Measurements from ENCODE around the gene LRRC72. TPM values are rescaled to one million over a fixed set of nuclear protein-coding genes. Genes with fewer than 3 reads are reported as not detected.

LRRC72 gene
- total RNA-seq, 1 donor from 2014 or later: not detected

DNA sequence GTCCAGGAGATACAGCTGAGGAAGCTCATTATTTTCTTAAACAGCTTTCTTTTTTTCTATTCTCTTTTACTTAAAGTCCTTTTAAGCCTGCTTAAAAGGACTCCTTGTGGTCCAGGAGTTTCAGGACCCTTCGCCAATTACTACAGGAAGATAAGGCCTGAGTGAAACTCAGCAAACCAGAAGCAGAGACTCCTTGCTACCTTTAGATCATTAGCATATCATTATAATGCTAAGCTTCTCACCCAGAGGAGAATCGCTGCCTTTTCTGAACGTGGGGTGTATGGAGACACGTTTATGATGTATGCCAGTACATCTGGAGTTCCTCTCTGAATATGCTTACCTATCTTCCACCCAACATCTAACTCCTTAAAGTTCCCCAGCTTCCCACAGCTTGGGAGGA lies 71.4 kb downstream of the LRRC72 start:
- Histone ChIP-seq H2AFZ (ENCODE audit: low read depth, low read length) (no peak overlapping the region), H3K4me3 (ENCODE audit: insufficient read depth, low read depth, low read length) (no peak overlapping the region), H3K9me3 (ENCODE audit: insufficient read depth, low read depth, low read length) (no peaks in the 10 kb centered on the region), H3K9ac (ENCODE audit: low read length) (no peak overlapping the region), H3K36me3 (ENCODE audit: insufficient read depth, low read length) (peaks cover 10% of the 10 kb centered on the region), H4K20me1 (ENCODE audit: insufficient read depth, low read length) (no peaks in the 10 kb centered on the region), H3K4me2 (ENCODE audit: low read length) (no peak overlapping the region), H3K27me3 (ENCODE audit: insufficient read depth, low read length) (no peaks in the 10 kb centered on the region), H3K79me2 (ENCODE audit: insufficient read depth, low read length) (no peaks in the 10 kb centered on the region), H3K4me1 (ENCODE audit: insufficient read depth, low read length) (no peaks in the 10 kb centered on the region), H3K27ac (ENCODE audit: low read depth, low read length) (no peak overlapping the region)
- Mint-ChIP-seq H3K9me3 (ENCODE audit: unreplicated experiment) (no peaks in the 10 kb centered on the region), H3K4me1 (ENCODE audit: low read depth, unreplicated experiment) (peaks cover 9% of the 10 kb centered on the region), H3K27ac (ENCODE audit: unreplicated experiment) (no peak overlapping the region), H3K4me3 (ENCODE audit: unreplicated experiment) (no peak overlapping the region), H3K27me3 (ENCODE audit: low read depth, unreplicated experiment) (no peaks in the 10 kb centered on the region), H3K36me3 (ENCODE audit: low read depth, unreplicated experiment) (peaks cover 9% of the 10 kb centered on the region)
- FAIRE-seq: no peak
- DNase-seq (ENCODE audit: low read depth): no peak
- TF ChIP-seq EZH2 (IDR thresholded peaks at IDR 0.05; ENCODE audit: insufficient read depth, low read length): no peak
- TF ChIP-seq, protein P1, sequence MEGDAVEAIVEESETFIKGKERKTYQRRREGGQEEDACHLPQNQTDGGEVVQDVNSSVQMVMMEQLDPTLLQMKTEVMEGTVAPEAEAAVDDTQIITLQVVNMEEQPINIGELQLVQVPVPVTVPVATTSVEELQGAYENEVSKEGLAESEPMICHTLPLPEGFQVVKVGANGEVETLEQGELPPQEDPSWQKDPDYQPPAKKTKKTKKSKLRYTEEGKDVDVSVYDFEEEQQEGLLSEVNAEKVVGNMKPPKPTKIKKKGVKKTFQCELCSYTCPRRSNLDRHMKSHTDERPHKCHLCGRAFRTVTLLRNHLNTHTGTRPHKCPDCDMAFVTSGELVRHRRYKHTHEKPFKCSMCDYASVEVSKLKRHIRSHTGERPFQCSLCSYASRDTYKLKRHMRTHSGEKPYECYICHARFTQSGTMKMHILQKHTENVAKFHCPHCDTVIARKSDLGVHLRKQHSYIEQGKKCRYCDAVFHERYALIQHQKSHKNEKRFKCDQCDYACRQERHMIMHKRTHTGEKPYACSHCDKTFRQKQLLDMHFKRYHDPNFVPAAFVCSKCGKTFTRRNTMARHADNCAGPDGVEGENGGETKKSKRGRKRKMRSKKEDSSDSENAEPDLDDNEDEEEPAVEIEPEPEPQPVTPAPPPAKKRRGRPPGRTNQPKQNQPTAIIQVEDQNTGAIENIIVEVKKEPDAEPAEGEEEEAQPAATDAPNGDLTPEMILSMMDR (IDR thresholded peaks at IDR 0.05; ENCODE audit: insufficient read depth, low read depth, low read length): no peak

DNA sequence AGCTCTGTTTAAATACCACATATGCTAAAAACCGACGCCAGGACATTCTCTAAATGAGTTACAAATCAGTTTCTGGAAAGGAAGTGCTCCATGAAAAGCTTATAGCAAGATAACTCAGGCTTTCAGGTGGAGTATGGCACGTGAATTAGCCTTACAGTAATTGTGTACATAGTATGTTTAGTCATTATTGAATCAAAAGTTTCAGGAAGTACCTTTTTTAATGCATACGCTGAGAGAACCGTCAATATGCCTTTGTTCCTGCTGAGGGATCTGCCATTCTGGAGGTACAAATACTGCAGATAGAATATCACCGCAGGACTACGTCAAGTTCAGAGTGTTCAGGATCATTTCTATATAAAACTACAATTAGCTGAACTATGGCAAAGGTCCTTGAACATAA lies 73.2 kb downstream of the LRRC72 start:
- no peak for FAIRE-seq
- no peak overlapping the region for H3K27ac ChIP-seq (ENCODE audit: low read depth, low read length)
- no peaks in the 10 kb centered on the region for H3K9me3 ChIP-seq (ENCODE audit: insufficient read depth, low read depth, low read length)
- Mint-ChIP-seq H3K27ac (ENCODE audit: unreplicated experiment) (no peak overlapping the region), H3K4me3 (ENCODE audit: unreplicated experiment) (no peak overlapping the region), H3K27me3 (ENCODE audit: low read depth, unreplicated experiment) (no peaks in the 10 kb centered on the region), H3K36me3 (ENCODE audit: low read depth, unreplicated experiment) (peaks cover 17% of the 10 kb centered on the region), H3K9me3 (ENCODE audit: unreplicated experiment) (no peaks in the 10 kb centered on the region), H3K4me1 (ENCODE audit: low read depth, unreplicated experiment) (peaks cover 1% of the 10 kb centered on the region)
- H4K20me1 ChIP-seq (ENCODE audit: insufficient read depth, low read length): no peaks in the 10 kb centered on the region
- no peak overlapping the region for H3K4me2 ChIP-seq (ENCODE audit: low read length)
- DNase-seq (ENCODE audit: low read depth): no peak
- no peaks in the 10 kb centered on the region for H3K79me2 ChIP-seq (ENCODE audit: insufficient read depth, low read length)
- H3K27me3 ChIP-seq (ENCODE audit: insufficient read depth, low read length): no peaks in the 10 kb centered on the region
- H3K4me1 ChIP-seq (ENCODE audit: insufficient read depth, low read length): no peaks in the 10 kb centered on the region
- TF ChIP-seq EZH2 (IDR thresholded peaks at IDR 0.05; ENCODE audit: insufficient read depth, low read length): no peak
- TF ChIP-seq, protein P1 (IDR thresholded peaks at IDR 0.05; ENCODE audit: insufficient read depth, low read depth, low read length): no peak
- no peak overlapping the region for H2AFZ ChIP-seq (ENCODE audit: low read depth, low read length)
- H3K4me3 ChIP-seq (ENCODE audit: insufficient read depth, low read depth, low read length): no peak overlapping the region
- peaks cover 19% of the 10 kb centered on the region for H3K36me3 ChIP-seq (ENCODE audit: insufficient read depth, low read length)
- no peak overlapping the region for H3K9ac ChIP-seq (ENCODE audit: low read length)

DNA sequence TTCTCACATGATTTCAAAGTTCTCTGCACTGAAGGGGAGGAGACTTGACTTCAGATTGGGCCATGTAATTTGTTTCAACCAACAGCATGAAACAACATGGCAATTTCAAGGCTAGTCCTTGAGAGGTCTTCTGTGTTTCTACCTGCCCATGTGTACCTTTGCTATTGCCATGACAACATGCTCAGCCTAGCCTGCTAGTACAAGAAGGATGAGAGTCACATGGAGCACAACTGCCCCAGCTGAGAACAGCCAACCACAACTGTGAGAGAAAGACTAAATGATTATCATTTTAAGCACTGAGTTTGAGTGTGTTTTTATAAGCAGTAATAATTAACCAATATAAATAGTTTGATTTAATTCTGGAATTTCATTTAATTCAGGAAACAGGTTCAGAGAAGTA lies 77.0 kb downstream of the LRRC72 start:
- no peaks in the 10 kb centered on the region for H3K27me3 Mint-ChIP-seq (ENCODE audit: low read depth, unreplicated experiment)
- no peak overlapping the region for H3K4me3 Mint-ChIP-seq (ENCODE audit: unreplicated experiment)
- FAIRE-seq: no peak

More for the DNA sequence above, 77.0 kb downstream of the LRRC72 start:
- Histone ChIP-seq H3K27ac (ENCODE audit: low read depth, low read length) (no peak overlapping the region), H3K4me1 (ENCODE audit: insufficient read depth, low read length) (no peaks in the 10 kb centered on the region), H2AFZ (ENCODE audit: low read depth, low read length) (no peak overlapping the region), H3K4me2 (ENCODE audit: low read length) (no peak overlapping the region), H3K9me3 (ENCODE audit: insufficient read depth, low read depth, low read length) (no peaks in the 10 kb centered on the region), H4K20me1 (ENCODE audit: insufficient read depth, low read length) (no peaks in the 10 kb centered on the region), H3K36me3 (ENCODE audit: insufficient read depth, low read length) (peaks cover 19% of the 10 kb centered on the region), H3K4me3 (ENCODE audit: insufficient read depth, low read depth, low read length) (no peak overlapping the region), H3K9ac (ENCODE audit: low read length) (no peak overlapping the region), H3K79me2 (ENCODE audit: insufficient read depth, low read length) (no peaks in the 10 kb centered on the region), H3K27me3 (ENCODE audit: insufficient read depth, low read length) (no peaks in the 10 kb centered on the region)
- Mint-ChIP-seq H3K9me3 (ENCODE audit: unreplicated experiment) (no peaks in the 10 kb centered on the region), H3K4me1 (ENCODE audit: low read depth, unreplicated experiment) (peaks cover 2% of the 10 kb centered on the region), H3K27ac (ENCODE audit: unreplicated experiment) (no peak overlapping the region), H3K36me3 (ENCODE audit: low read depth, unreplicated experiment) (peaks cover 19% of the 10 kb centered on the region)
- TF ChIP-seq, protein P1 (IDR thresholded peaks at IDR 0.05; ENCODE audit: insufficient read depth, low read depth, low read length): no peak
- no peak for TF ChIP-seq EZH2 (IDR thresholded peaks at IDR 0.05; ENCODE audit: insufficient read depth, low read length)
- no peak for DNase-seq (ENCODE audit: low read depth)

Data from astrocyte (in vitro differentiated cells and primary cell).